RKO (cell line): ENCODE data around the gene TOX3.
A peak's percentile ranks its signal among the peaks of the same experiment; 100 is the strongest.

Source experiments
- DNase-seq: peaks from one replicate; pipeline ENCODE4 v3.0.0-alpha.2; 2016; ENCODE audit warnings: low spot score

TOX3 gene

DNA sequence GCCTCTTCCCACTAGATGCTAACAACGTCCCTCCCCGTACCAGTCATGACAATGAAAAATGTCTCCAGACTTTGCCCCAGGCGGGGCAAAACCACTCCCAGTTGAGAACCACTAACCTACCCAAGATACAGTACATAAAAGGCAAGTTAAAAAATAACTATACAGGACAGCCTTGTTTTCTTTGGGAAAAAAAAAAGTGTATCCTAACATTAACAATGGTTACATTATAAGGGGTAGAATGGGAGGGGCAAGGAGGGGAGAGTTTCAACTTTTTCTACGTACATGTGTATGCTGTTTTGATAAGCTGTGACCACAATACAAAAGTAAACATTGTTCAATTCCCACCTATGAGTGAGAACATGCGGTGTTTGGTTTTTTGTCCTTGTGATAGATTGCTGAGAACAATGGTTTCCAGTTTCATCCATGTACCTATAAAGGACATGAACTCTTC is 94.9 kb downstream of the TOX3 start:
- DNase-seq = no peak

DNA sequence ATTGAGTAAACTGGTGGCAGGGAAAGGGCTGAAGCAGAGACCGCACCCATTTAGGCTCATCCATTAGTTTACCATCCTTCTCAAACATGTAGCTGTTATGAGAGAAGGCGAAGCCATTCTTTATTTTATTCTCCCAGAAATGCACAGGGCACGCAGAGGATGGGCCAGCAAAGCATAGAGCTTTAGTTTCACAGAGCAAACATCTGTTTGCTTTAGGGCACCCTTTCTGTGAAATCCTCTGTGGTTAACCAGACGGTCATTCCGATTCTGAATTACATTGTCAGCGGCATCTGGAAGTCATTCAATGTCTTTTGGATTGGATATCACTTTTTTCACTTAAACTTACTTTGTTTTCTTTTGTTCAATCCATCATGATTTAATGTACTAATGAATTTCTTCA is 96.0 kb downstream of the TOX3 start:
- DNase-seq = no peak

DNA sequence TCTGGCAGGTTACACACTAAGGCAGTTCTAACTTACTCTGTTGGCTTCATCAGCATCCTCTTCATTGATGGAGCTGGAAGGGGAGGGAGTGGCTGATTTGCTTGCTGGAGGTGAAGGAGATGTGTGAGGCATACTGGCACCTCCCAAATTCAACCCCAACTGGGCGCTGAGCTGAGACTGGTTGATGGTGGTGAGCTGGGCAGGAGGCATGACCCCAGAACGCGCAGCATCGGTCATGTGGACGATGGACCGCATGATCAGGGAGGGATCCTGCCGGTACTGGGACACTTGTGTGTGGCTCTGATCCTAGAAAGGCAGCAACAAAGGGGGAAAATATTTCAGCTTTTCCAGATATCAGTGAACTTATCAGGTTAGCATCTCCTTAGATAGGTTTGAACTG is 96.7 kb downstream of the TOX3 start:
- no peak for DNase-seq

DNA sequence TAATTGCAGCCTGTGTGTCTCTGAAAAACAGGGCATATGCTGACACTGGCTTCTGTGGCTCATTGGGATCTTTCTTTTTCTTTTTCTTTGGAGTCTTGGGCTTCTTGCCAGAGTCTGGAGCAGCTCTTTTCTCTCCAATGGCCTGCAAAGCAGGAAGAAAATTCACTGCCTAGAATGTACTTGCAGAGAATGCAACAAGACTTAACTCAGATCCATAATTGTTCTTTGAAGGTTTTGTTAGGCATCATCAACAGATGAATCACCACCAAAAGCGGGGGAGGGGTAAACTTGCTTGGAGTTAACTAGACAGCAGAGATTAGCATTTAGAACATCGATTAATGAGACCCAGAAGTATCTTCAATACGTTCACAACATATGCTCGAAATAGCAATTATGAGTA is 100.9 kb downstream of the TOX3 start:
- DNase-seq = no peak

DNA sequence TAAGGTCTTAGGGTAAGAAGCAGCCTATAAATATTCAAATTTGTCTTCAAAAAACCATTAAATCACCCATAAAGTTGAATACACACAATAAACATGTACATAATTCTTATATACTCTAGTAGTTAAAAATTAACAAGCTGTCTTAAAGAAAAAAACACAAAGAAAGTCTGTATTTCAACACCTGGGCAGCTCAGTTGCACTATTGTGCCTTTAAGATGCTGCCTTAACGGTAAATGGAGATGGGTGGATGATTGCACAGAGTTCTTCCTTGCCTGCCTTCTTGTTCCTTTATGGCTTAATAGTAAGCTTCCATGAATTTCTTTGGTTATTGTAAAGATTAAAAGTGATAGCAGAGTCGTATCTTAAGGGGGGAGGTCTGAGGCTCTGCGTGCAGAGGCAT is 105.1 kb downstream of the TOX3 start:
- no peak for DNase-seq

DNA sequence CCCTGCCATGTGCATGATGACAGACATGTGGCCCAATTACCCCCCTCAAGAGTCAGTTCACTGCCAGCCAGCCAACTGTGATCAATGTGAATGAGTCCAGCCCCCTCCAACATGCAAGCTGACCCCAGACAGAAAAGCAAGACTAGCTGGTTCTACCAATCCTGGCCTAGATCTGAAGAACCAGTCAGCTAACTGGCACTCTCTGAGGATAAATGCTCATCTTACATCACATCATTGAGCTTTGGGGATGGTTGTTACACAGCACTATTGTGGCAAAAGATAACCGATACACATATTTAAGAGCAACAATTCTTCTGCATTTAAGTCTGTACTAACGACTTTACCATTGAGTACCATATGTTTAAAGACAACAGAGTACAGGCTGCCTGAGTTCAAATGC is 106.7 kb downstream of the TOX3 start:
- no peak for DNase-seq

DNA sequence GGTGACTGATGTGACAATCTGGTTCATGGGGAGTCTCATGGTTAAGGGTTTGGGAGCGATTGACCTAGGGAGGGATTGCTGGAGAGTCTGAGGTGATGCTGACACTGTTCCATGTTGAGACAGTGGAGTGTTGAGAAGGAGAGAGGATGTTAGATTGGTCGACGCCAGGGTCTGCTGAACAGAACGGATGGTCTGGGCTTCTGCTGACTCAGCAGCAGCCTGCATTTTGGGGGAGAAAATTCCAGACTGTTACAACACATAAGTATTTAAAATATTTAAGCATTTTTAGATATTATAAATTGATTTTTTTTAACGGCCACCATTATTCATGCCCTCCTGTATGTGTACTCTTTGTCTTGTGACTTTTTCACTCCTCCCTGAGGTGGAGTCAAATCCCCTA is 107.2 kb downstream of the TOX3 start:
- DNase-seq = no peak

DNA sequence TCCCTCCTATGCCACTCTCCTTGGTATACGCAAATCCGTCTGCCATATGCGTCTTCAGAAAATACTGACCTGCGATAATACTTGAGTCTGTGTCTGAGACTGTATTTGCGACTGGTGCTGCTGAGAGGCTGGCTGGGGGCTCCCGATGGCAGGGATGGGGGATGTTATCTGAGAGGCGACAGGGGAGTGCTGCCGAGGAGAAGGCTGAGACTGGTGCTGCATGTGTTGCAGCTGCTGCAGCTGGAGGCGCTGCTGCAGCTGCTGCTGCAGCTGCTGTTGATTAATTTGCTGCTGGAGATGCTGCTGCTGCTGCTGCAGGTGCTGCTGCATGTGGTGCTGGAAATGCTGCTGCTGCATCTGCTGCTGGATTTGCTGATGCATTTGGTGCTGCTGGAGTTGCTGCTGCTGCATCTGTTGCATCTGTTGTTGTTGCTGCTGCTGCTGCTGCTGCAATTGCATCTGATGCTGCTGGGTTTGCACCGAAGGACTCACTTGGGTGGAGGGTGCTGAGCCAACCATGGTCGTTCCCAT is 107.7 kb downstream of the TOX3 start:
- DNase-seq = no peak

DNA sequence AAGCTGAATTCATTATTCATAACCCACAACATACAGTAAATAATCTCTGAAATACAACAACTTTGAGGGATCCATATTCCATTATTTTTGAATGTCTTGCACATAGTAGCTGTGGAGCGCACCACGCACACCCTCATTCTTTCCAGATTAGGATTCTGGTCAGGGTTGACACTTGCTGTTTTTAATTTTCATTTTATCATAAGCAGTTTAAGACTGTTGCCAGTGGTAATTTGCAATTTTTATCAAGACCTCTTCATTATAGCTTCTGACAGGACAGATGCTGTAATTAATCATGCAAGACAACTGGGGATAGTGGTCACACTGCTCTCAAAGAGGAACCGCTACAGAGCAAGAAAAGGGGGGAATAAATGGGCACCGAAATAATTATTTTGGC is 109.7 kb downstream of the TOX3 start:
- no peak for DNase-seq

DNA sequence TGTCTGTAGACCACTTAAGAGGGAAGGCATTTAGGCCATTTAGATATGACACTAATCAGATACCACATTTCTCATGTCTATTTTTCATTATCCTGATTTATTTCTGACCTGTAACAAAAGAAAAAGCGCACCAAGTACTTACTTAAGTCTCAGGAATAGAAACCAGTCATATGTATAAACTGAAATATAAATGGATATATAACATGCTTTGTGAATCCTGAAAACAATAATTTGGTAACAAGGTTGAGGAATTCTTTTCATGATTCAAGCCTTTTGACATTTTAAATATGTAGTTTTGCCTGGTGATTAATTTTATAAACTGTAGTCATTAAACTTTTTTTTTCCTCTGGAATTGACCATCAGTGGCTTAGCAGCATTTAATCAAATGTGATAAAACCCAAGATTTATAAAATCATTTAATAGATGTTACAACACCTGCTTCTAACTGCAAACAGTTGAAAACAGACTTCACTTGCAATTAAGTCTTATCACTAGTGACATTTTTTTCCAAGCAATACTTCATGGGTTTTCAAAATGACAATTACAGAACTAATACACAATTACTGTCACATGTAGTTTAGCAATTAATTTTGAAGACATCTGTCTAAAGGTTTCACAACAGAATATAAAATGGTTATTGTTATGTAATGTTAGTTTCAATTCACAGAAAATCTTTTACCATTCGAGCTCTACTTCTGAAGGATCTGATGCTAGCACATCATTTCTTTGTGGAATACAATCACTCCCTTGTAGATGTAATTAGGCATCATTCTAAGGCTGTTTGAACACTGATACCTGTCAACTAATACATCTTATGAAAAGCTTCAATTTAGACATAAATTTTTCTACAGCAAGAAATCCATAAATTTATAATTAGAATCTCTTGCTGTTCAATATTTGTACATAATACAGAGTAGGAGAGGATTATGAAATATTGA is 110.3 kb downstream of the TOX3 start:
- no peak for DNase-seq

DNA sequence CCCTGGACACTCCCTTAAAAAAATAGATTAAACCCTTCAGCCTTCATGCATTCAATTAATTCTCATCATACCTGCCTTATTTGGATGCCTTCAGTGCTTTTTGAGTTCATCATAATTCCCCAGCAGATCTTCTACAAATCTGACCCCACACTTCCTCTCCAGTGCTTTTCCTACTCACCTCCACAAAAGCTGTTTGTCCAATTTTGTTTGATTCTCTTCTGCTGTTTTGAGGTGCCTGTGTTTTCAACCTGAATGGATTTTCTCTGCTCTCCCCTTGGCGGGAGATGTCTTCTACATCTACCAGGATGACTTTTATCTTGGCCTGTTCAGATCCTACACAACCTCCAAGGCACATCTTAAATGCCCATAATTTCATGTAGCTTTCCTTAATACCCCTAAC is 112.7 kb downstream of the TOX3 start:
- DNase-seq = no peak

DNA sequence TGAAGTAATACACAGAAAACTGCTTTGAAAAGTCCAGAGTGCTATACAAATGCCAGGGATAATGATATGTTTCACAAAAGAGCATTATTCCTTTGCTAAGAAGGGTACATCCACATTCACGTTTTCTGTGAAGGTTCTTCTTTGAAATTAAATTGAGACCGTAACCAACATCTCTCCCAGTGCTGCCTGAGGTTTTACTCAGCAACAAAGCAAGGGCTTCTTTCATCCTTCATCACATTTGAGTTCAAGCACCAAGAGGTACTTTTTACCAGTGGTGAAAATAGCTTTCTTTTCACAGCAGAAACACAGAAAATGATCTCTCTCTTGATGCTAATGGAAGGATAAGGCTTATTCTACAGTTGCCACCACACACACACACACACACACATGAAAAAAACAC is 113.3 kb downstream of the TOX3 start:
- no peak for DNase-seq

DNA sequence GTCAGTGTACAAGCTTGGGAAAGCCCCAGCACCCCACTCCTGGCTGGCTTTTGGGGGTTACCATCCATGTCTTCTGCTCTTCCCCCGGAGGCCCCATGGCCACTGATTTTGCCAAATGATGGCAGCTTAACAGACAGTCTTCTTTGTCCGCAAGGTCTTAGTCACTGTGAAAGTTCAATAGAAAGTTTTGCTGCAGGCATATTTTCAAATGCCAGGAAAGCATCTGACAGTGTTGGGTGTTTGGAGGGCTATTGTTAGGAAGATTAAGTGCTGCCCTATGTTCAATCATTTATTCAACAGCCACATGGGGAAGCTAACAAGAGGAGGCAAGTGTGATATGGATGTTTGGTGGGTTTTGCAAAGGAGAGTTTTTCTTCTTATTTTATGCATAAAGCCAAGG is 122.4 kb downstream of the TOX3 start:
- DNase-seq = no peak

DNA sequence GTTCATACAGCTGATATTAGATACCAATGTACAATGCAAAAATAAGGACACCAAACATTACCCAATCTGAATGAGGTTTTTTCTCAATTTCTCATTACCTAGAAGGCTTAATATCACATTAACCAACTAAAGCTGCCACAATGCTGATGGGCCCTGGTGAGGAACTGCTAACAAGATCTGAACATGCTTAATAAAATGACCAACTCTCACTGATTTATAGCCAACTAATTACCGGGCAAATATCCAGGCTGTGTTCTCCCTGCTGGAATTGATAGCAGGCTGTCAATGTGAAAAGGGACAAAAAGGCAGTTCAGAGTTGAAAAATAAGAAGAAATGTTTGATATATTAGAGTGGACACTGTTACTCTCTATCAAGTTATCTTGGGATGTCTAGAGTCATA is 124.6 kb downstream of the TOX3 start:
- DNase-seq = no peak

DNA sequence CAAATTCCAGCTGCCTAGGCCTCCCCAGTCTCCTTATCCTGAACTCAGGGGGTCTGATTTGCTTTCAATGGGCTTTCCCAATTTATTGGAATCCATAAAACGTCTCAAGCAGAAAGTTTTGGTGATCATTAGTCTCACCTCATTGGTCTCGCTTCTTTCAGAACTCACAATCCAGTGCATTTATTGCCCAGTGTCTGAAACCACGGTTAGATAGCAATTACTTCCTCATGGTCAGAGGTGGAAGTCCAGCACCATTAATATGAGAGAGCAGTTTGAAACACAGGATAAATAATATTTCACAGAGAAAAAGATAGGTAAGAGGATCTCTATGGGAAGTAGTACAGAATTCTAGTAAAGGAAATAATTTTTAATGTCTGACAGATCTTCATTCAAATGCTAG is 128.7 kb downstream of the TOX3 start:
- DNase-seq = no peak

DNA sequence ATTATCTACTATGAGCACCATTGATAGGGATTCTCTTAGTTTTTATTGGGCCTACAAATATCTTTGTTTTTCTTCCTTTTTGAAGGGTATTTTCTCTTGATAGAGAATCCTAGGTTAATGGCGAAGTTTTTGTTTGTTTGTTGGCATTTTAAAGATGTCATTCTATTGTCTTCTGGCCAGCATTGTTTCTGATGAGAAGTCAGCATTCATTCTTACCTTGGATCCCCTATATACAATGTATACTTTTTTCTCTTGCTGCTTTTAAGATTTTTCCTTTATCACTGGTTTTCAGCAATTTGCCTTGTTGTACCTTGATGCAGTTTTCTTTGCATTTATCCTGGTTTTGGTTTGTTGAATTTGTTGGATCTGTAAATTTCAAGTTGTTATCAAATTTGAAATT is 130.1 kb downstream of the TOX3 start:
- no peak for DNase-seq

DNA sequence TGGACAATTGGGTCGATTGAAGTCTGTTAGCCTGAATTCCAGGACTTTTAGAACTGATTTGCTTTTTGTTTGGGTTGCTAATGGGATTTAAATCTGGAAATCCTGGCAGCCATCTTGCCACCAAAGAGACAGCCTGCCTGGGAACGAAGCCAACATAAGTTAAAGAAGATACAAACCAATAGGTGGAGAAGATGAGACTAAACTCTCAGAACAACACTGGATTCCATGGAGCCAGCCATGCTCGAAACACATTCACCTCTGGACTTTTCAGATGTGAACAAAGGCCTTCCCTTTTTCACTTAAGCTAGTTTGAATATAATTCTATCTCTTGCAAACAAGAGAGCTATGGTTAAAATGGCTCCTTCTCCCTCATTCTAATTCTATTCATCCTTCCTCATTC is 135.9 kb downstream of the TOX3 start:
- DNase-seq = no peak

DNA sequence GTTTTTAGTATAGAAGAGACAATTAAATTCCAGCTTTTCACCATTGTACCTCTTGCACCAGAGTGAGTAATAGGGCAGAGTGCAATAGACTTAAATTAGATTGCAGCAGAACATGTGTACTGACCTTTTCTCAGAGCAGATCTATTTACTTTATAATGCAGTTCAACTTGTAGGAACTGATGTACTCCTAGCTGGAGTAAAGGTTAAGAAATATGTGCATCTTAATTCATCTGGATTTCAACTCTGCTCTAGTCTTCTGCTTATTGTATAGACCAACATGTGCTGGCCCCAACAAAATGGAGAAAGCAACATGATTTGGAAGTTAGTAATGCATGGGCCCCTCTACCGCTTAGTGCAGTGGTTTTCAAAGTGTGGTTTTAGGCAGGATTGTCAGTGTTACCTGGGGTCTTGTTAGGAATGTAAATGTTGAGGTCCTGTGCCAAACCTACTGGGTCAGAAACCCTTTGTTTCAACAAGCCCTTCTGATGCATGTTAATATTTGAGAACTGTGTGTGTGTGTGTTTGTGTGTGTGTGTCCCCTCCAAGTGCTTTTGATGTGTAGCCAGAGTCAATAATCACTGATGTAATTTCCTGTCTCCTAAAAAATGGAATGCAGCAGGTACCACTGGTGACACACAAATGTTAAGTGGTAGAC is 138.6 kb downstream of the TOX3 start:
- no peak for DNase-seq

DNA sequence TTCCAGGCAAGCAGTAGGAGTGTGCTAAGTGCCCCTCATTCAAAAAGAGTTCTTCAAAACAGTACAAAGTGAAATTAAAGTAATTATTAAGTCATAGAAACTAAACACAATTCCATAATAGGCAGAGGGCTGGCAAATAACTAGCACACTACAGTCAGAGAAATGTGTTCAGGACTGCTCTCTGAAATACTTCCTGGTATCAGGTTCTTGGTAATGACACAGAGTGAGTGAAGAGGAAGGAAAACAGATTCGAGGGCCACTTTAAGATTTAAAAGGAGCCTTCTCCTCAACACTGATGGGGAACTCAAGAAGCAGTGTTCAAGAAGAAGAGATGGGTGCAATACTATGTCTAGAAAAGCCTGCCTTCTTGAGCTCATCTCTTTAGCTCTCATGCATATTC is 139.2 kb downstream of the TOX3 start:
- DNase-seq = no peak

DNA sequence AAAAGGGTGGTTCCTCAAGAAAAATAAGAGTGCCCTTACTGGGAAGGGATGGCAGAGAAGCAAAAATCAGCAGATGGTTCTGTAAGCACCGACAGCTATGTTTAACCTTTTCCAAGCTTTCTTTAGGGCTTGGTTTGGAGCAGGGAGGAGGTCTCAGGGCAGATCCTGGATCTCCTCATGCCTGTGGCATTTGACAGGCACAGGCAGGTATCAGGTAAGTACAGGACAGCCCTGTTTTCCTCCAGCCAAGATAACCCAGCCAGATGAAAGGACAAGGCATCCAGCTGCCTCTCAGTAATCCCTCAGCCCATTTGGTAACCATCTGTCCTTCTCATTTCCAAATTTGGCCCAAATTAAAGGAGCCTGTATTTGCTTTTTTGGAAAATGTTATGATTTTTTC is 141.5 kb downstream of the TOX3 start:
- no peak for DNase-seq

DNA sequence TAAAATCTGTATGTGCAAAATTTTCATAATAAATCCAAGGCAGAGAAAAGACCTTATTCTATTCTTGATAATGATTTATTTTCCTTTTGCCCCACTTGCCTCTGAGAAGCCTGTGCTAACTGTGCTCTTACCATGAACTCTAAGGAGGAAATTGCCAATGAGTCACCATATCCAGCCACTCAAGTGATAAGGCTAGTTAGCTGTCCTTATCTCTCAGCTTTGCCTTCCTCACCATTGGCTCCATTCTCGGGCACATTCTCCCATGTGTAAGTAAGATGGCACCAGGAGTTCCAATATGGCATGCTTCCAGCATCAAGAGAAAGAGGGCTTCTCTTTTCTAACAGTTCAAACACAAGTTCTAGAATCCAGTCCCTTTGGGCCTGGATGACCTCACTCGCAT is 142.4 kb downstream of the TOX3 start:
- peak; percentile 14 for DNase-seq

DNA sequence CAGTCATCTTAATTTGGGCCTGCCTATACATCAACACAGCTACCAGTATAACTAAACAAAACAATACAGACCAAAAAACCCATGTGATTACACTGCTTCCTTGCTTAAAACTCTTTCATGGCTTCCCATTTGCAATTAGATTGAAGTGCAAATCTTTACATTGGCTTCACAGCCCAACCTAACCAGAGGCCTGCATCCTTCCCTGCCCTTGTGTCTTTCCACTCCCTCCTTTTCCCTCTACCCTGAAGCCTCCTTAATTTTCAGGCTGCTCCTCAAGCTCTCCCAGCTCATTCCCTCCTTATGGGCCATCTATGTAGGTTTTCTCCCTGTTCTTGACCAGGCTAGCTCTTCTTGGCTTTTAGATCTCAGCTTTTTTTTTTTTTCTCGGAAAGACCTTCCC is 147.8 kb downstream of the TOX3 start:
- DNase-seq = no peak

DNA sequence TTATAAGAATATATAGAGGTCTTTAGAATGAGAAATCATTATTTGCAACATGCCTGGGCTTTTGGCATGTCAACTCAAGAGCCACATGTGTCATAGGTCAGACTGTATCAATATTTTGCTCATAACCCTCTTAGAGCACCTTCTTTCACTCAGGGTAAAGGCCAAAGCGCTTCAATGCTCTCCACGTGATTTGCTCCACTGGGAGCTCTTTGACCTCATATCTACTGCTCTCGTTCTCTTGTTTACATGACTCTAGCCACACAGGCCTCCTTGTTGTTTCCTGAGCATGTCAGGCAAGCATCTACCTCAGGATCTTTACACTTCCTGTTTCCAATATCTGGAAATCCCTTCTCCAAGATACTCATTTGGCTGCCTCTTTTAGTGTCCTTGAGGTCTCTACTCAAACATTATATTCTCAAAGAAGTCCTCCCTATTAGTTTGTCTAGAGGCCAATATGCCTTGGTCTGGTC is 148.4 kb downstream of the TOX3 start:
- DNase-seq = no peak
